Iris pigment epithelial cell (primary cell): ENCODE measurements around the gene FAR1.
"Not testable (repeated sequence)": the region's sequence is repeated elsewhere in the genome, so short reads cannot be mapped to it uniquely, and the experiment has no call there.

Experiments used
- DNase-seq: peaks from one replicate; pipeline ENCODE4 v3.0.0-alpha.2; 2011; ENCODE audit warnings: low read depth

FAR1 gene, protein sequence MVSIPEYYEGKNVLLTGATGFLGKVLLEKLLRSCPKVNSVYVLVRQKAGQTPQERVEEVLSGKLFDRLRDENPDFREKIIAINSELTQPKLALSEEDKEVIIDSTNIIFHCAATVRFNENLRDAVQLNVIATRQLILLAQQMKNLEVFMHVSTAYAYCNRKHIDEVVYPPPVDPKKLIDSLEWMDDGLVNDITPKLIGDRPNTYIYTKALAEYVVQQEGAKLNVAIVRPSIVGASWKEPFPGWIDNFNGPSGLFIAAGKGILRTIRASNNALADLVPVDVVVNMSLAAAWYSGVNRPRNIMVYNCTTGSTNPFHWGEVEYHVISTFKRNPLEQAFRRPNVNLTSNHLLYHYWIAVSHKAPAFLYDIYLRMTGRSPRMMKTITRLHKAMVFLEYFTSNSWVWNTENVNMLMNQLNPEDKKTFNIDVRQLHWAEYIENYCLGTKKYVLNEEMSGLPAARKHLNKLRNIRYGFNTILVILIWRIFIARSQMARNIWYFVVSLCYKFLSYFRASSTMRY

DNA sequence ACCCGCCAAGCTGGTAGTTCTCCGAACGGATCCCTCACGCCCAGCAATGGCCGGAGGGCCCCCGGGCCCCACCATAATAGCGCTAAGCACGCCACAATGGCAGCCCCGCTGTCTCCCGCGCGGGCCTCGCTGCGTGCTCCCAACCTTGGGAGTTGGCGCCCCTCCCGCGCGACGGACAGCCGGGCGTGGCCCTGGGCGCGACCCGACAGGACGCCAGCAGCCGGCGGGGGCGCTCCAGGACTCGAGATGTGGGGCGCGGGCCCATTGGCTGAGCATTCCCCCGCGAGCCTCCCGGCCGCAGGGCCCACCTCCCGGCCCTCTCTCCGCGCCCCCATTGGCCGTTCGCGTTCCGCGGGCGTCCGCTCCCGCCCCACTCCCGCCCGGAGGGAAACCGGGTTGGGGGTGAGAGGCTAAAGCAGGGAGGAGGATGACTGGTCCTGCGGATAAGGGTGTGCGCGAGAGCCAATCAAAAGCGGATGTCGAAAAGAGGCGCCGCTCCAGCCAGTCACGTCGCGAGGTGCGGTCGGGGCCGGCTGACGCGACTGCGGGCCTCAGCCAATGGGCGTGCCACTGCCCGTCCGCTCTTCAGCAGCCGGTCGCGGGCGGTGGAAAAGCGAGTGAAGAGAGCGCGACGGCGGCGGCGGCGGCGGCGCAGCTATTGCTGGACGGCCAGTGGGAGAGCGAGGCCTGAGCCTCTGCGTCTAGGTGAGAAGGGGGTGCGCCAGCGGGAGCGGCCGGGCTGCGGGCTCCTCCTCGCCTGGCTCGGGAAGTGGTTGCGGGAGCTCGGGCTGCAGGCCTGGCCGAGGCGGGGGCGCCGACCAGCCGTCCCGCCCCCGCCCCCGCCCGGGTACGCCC is at the start of gene FAR1:
FAR1 (plus strand) TSS at position 567 of the 855 bp plus-strand sequence. CDS start 26,098 bp downstream, outside the sequence.
- peak; percentile 100 for DNase-seq

DNA sequence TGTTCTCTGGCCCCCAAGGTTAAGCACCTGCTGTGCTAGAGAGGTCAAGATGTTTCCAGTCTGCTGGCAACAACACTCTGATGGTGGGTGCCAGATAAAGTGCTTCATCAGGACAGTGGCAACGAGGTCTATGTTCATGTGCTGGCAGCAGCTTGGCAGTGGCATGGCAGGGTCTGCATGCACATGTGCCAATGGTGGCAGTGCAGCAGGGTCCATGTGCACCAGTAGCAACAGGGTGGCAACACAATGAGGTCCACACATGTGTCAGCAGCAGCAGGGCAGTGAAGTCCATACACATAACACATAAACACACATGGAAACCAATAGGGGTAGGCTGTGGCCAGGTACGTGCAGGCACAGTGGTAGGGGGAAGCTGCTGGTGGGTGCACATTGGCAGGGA is 48.4 kb upstream of the FAR1 start:
- no peak for DNase-seq

DNA sequence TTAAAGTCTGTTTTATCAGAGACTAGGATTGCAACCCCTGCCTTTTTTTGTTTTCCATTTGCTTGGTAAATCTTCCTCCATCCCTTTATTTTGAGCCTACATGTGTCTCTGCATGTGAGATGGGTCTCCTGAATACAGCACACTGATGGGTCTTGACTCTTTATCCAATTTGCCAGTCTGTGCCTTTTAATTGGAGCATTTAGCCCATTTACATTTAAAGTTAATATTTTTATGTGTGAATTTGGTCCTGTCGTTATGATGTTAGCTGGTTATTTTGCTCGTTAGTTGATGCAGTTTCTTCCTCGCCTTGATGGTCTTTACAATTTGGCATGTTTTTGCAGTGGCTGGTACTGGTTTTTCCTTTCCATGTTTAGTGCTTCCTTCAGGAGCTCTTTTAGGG is 41.6 kb upstream of the FAR1 start:
- DNase-seq, result not testable (repeated sequence)

DNA sequence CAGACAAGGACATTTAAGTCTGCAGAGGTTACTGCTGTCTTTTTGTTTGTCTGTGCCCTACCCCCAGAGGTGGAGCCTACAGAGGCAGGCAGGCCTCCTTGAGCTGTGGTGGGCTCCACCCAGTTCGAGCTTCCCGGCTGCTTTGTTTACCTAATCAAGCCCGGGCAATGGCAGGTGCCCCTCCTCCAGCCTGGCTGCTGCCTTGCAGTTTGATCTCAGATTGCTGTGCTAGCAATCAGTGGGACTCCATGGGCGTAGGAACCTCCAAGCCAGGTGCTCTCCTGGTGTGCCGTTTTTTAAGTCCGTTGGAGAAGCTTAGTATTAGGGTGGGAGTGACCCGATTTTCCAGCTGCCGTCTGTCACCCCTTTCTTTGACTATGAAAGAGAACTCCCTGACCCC is 39.8 kb upstream of the FAR1 start:
- DNase-seq, result not testable (repeated sequence)

DNA sequence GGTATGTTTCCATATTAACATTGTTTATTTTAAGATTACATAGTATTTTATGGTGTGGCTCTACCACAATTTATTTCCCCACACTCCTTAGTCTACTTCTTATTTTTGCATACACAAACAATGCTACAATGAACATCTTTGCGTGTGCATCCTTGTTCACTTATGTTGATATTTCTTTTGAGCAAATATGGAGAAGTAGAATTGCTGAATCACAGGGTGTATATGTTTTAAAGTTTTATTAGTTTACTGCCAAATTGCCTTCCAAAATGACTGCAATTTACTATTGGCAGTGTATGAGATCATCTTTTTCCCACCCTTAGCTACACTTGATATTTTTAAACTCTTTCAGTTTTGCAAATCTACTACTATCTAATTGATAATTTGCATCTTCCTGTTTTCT is 38.7 kb upstream of the FAR1 start:
- DNase-seq, result no peak

DNA sequence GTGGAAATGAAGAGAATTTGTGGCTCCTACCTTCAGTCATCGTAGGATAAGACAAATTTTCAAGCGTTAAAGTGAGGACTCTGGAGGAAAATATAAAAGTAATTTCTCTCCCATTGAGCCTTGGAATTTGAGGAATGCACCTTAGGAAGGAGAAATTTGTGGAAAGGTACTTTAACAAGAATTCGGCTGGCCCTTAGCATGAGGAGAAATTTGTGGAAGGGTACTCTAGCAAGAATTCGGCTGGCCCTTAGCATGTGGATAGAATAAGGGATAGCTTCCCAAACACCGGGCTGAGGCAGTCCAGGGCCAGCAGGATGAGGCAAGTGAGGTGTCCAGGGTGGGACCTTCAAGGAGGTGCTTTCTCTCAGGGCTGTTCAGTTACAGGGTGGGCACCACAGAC is 33.2 kb upstream of the FAR1 start:
- DNase-seq, result no peak

DNA sequence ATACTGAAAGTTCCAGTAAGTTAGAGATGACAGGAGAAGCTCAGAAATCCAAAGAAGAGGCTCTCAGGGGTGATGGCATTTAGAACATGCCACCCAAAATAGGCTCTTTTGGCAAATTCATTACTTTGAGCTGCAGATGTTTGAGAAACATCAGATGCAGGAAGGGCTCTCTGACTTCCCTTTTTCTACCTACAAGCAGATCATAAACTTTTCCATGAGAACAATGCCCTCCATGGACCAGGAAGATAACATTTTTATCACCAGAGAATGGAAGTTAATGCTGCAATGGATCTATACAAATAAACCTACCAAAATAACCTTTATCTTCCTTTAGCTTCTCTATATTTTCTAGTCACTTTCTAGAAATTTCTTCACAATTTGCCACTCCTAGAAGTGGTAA is 32.7 kb upstream of the FAR1 start:
- DNase-seq, result no peak

DNA sequence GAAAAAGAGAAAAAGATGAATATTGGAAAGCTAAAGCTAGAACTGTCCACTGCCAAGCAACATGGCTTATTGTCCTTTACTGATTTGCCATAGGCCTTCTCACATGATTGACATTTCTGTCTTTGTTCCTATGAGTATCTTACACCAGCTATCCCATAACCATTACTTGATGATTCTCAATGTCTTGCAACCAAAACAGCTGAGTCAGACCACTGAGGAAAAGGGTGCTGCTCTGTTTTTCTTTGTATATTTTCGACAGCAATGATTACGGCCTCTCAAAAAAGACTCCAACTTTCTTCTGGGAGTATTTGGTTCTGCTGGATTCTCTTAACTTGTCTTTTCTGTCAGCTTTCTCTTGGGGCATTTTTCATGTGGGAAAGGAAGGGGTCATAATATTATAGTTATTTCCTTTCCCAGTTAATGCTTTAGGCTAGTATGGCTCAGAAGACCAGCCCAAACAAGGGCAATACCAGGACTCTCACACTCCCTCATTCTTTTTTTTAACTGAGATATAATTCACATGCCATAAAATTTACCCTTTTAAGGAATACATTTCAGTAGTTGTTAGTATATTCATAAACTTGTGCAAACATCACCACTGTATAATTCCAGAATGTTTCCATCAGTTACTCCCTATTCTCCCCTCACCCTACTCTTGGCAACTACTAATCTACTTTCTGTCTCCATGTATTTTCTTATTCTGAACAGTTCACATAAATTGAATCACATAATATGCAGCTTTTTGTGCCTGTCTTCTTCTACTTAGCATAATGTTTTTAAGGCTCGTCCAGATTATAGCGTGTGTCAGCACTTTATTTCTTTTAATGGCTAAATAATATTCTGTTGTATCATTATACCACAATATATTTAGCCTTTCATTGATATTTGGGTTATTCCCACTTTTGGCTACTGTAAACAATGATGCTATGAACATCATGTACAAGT is 31.1 kb upstream of the FAR1 start:
- DNase-seq, result no peak

DNA sequence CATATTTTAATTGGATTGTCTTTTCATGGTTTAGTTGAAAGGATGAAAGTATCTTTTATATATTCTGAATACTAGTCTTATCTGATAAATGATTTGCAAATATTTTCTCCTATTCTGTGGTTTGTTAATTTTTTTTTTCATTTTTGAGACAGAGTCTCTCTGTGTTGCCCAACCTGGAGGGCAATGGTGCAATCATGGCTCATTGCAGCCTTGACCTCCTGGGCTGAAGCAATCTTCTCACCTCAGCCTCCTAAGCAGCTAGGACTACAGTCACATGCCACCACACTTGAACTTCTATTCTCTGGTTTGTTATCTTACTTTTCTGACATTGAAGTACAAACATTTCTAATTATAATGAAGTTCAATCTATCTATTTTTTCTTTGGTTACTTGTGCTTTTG is 30.0 kb upstream of the FAR1 start:
- DNase-seq, result no peak

DNA sequence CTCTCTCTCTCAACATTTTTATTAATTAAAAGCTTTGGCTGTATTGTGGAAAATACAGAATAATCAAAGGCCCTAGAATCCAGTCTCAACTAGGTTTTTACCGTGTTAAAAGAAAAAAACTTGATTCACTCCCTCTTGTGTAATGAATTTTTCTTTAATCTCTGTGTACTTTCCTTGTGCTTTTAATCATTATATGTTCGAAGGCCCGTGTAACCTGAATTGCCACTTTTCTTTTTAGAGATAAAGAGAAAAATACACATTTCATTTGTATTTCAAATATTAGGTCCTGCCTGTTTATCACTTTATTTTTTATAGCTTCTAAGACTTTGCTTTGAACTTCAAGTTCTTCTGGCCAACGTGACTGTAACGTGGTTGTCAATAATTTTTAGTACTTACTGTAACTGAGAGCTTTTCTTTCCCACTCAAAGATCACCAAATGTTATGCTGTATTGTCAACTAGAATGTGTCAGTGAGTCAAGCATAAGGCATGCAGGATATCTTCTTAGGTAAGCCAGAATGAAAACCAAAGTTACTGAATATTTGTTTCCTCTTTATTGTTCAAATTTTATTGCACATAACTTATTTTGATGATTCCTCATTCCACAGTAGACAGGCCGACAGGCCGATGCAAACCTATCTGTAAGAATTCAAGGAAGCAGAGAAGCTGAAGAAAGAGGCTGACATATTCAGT is 23.3 kb upstream of the FAR1 start:
- DNase-seq, result no peak

DNA sequence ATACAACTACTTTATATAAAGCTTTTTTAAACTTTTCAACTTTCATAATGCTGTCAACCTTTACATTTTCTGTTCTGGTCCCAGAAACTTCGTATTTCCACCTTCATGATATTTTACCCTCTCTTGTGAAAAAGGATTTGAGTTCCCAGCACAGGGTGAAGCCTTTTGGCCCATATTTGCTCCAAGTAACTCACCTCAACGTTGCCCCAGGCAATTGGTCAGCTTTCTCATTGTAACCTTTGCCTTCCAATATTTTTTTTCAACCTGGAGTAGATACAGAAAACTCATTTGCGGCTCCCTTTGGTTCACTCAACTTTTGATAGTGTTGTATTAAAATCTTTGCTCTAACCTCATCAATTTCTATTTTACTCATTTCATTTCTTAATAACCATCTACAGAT is 21.1 kb upstream of the FAR1 start:
- no peak for DNase-seq

DNA sequence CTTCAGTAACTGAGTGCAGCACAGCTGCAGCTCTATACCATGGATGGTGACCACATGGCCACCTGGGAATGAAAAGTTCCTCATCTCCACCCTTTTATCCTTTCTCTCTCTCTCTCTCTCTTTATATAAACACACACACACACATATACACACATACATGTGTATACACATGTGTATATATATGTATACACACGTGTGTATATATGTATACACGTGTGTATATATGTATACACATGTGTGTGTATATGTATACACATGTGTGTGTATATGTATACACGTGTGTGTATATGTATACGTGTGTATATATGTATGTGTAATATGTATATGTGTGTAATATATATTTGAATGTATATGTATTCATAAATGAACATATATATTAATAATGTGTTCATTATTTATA is 18.8 kb upstream of the FAR1 start:
- no peak for DNase-seq

DNA sequence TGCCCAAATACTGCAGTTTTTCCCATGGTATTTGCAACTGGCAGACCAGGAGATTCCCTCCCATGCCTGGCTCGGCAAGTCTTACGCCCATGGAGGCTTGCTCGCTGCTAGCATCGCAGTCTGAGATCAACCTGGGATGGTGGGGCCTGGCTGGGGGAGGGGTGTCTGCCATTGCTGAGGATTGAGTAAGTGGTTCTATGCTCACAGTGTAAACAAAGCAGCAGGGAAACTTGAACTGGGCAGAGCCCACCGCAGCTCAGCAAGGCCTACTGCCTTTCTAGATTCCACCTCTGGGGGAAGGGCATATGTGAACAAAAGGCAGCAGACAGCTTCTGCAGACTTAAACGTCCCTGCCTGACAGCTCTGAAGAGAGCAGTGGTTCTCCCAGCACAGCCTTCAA is 17.0 kb upstream of the FAR1 start:
- not testable (repeated sequence) for DNase-seq

DNA sequence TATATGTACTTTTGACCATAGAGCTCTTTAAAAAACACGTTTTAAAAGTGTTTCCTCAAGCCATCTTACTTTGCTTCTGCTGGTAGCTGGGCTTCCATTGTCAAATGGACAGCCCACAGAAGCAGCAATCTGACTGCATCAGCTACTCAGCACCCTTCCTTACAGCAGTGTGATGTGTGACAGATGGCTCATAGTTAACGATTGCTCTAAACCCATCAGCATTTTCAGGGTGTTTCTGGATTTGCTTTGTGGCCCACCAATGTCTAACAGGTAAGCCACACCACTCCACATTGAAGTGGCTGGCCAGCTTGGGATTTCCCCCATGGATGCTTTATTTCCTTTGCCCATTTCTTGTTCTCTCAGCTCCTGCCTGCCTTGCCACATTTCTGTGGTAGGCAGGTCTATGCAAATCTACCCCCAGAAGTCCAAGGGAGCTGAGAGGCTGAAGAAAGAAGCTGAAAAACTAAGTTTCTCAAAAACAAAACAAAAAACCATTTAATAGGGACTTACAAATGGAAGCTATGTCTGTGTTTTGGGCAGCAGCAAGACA is 7.3 kb upstream of the FAR1 start:
- no peak for DNase-seq

DNA sequence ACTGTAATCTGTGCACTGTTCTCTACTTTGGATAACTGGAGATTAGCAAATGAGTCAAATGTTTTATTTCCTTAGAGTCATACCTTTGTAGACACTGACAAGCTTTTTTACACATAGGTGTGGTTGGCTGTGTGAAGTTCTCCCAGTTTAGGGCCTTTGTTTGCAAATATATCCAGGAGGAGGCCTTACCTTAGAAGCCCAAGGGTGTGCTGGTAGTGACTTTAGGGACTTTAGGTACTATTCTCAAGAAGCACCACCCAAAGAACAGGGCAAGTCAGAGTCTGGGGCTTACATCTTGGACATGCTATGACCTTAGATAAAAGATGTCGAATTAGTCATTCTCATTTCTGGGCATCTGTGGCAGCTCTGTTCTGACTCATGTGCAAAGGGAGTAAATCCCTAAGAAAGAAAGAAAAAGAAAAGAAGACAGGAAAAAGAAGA is 4.8 kb upstream of the FAR1 start:
- peak; percentile 64 for DNase-seq

DNA sequence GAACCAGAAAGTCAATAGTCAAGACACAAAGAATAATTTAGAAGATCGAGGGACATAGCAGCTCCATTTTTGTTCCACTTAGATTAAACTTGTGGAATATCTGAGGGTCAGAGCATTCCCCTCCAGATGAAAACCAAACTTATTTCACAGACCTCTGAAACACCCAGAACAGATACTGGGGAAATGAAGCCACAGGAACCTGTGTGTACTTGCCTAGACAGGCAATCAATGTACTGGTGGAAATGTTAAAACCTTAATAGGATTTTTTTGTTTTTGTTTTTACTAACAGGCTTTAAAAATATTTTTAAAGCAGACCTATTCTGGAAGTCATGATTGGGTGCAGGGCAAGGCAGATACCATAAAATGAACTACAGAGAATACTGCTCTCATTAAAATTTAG is 4.1 kb upstream of the FAR1 start:
- DNase-seq, result no peak

DNA sequence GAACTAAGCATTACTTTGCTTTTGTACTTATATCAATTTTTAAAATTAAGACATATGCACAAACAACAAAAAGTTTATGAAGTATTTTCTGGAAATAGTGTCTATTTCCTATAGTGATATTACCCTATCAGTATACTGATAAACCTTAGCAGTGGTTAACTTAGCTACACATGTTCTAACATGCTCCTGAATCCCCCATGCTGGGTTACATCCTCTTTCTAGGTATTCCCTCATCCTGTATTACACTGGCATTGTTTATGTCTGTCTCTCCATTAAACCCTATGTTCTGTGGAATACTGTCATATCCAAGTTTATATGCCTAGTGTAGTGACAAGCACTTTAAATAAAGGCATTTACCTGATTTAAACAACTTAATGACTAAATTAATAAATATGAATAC is 1.8 kb upstream of the FAR1 start:
- no peak for DNase-seq

DNA sequence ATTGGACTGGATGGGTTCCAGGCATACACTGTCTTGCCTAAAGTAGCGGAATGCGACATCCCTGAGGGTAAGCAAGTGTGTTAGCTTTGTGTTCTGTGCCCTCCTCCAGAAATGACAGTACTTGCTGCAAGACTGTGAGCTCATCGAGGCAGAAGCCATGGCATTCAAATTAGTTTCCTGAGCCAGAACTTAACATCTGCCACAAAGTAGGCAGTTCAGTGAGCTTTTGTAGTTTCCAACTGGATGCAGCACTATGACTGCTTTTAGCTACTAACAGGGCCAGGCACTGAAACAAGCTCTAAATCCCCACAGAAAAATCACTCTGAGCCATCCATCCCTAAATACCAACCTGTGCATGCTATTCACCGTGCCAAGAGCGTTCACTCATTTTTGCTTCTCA is 1.2 kb upstream of the FAR1 start:
- peak; percentile 20 for DNase-seq

DNA sequence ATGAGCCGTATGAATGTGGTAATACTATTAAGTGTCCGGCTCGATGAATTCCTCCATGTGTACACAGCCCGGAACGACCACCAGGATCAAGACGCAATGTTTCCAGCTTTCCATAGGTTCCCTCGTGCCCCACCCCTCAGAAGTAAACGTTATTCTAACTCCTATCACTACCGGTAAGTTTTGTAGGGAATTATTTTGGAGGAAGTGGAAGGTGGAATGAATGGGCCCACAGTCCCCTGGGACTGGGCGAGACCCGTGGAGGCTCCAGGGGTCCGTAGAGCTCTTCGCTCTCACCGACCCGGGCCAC is 720 bp upstream of the FAR1 start:
- no peak for DNase-seq

DNA sequence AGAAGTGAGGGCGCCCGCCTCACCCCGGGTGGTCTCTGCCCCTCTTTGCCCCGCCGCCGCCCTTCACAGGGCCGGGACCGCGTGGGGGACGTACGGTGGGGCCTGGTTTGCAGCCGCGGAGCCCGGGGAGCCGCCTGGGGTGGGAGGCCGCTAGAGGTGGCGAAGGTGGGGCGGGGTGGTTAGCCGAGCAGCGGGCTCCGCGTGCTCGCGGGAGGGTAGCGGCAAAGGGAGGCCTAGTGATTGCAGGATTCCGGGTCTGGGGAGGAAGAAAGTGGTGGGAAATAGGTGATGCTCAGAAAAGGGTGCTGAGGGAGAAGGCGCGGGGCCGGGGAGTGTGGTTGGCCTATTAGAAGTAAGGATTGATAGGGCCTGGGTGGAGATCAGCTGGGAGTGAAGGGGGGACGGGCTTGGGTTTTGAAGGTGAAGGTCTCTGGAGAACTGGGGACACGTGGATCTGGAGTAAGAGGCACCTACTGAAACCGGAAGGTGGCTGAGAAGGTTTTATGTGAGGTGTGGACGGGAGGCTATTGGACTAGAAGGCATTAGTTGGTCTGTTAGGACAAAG is 571 bp downstream of the FAR1 start:
- DNase-seq, result peak; percentile 26
